ENCODE measurements around the gene USP40. TPM values are rescaled to one million over a fixed set of nuclear protein-coding genes. Genes with fewer than 3 reads are reported as not detected.
A peak's percentile ranks its signal among the peaks of the same experiment; 100 is the strongest.

The USP40 gene
- total RNA-seq, 6 donors from 2014 or later, result 34.4 to 75.4 (median 50.4) TPM

- peaks cover 26 to 93% (median 78%) of the 10 kb centered on the region in 4 donors for H3K36me3 ChIP-seq
- H3K4me1 ChIP-seq, result peaks cover 0 to 5% (median 2%) of the 10 kb centered on the region in 4 donors
- peak in 1 of 2 donors; percentile 84 for DNase-seq
- H3K27ac ChIP-seq, result peak overlapping the region; percentile 76 to 87 (median 82)
- no peaks in the 10 kb centered on the region for H3K27me3 ChIP-seq
- H3K9me3 ChIP-seq, result no peaks in the 10 kb centered on the region
- H3K4me3 ChIP-seq, result peak overlapping the region in 1 of 4 donors; percentile 26
- ATAC-seq (ENCODE audit: low FRiP score in 2 of 2), result peak; percentile 59 to 93
- TF ChIP-seq, protein P1, sequence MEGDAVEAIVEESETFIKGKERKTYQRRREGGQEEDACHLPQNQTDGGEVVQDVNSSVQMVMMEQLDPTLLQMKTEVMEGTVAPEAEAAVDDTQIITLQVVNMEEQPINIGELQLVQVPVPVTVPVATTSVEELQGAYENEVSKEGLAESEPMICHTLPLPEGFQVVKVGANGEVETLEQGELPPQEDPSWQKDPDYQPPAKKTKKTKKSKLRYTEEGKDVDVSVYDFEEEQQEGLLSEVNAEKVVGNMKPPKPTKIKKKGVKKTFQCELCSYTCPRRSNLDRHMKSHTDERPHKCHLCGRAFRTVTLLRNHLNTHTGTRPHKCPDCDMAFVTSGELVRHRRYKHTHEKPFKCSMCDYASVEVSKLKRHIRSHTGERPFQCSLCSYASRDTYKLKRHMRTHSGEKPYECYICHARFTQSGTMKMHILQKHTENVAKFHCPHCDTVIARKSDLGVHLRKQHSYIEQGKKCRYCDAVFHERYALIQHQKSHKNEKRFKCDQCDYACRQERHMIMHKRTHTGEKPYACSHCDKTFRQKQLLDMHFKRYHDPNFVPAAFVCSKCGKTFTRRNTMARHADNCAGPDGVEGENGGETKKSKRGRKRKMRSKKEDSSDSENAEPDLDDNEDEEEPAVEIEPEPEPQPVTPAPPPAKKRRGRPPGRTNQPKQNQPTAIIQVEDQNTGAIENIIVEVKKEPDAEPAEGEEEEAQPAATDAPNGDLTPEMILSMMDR (IDR thresholded peaks at IDR 0.05), result no peak
- TF ChIP-seq POLR2A (IDR thresholded peaks at IDR 0.05), result peak in 2 of 4 donors; percentile 48 to 58
- WGBS, 2 donors, result 65 to 78% methylated on average over 14 to 15 of the region's 16 CpGs
These were observed 101.9 kb downstream of the USP40 start for GRCh38 chr2:233464531-233465240.

DNA sequence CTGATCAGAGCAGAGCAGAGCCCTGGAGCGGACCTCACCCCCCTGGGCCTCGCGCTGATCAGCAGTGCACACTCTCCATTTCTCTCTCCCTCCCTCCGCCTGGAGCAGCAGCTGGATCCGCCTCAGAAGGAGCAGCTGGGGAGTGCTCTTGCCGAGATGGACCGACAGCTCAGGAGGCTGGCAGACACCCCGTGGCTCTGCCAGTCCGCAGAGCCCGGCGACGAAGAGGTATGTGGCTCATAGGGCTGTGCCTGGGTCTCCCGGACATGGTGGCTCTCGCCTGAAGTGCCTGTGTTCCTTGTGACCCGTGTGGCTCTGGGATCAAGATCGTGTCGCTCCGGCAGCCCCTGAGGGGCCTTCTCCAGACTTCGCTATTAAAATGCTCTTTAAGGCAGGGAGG lies 102.5 kb downstream of the USP40 start:
- Histone ChIP-seq H3K4me1 (no peaks in the 10 kb centered on the region), H3K36me3 (peaks cover 26 to 93% (median 78%) of the 10 kb centered on the region in 4 donors), H3K4me3 (peak overlapping the region in 1 of 4 donors; percentile 26), H3K9me3 (no peaks in the 10 kb centered on the region), H3K27ac (peak overlapping the region; percentile 76 to 87 (median 82)), H3K27me3 (no peaks in the 10 kb centered on the region)
- ATAC-seq (ENCODE audit: low FRiP score in 2 of 2), result peak in 1 of 2 donors; percentile 7
- 84% methylated on average over 19 of the region's 19 CpGs for WGBS, 2 donors
- DNase-seq, result peak; percentile 28 to 59
- TF ChIP-seq, protein P1 (IDR thresholded peaks at IDR 0.05), result no peak

DNA sequence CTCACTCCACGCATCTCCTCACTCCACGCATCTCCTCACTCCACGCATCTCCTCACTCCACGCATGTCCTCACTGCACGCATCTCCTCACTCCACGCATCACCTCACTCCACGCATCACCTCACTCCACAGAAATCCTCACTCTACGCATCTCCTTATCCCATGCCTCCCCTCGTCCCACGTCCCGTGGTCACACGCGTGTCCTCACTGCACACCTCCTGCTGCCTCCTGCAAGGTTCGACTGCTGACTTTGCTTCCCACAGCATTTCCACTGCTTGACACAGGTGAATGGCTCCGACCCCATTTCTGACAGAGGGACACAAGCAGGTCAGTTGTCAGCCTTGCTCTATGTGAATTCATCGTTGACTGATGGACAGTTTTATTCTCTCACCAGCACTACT lies 103.0 kb downstream of the USP40 start:
- no peak for TF ChIP-seq POLR2AphosphoS5 (IDR thresholded peaks at IDR 0.05)
- TF ChIP-seq, protein P1 (IDR thresholded peaks at IDR 0.05), result no peak
- no peak for TF ChIP-seq EP300 (IDR thresholded peaks at IDR 0.05)
- TF ChIP-seq POLR2A (IDR thresholded peaks at IDR 0.05), result no peak
- 96 to 99% methylated on average over 9 to 16 of the region's 16 CpGs for WGBS, 2 donors
- no peak for ATAC-seq (ENCODE audit: low FRiP score in 2 of 2)
- Histone ChIP-seq H3K27me3 (no peaks in the 10 kb centered on the region), H3K36me3 (peaks cover 23 to 93% (median 78%) of the 10 kb centered on the region in 4 donors), H3K4me1 (no peaks in the 10 kb centered on the region), H3K9me3 (no peaks in the 10 kb centered on the region), H3K27ac (peak overlapping the region; percentile 76 to 87 (median 82)), H3K4me3 (peak overlapping the region in 1 of 4 donors; percentile 26)
- DNase-seq, result no peak

- Histone ChIP-seq H3K9me3 (no peaks in the 10 kb centered on the region), H3K27ac (no peak overlapping the region), H3K36me3 (peaks cover 19 to 93% (median 78%) of the 10 kb centered on the region in 4 donors), H3K4me3 (peak overlapping the region in 1 of 4 donors; percentile 5), H3K27me3 (no peaks in the 10 kb centered on the region), H3K4me1 (no peaks in the 10 kb centered on the region)
- TF ChIP-seq POLR2A (IDR thresholded peaks at IDR 0.05) (no peak), POLR2AphosphoS5 (IDR thresholded peaks at IDR 0.05) (no peak), EP300 (IDR thresholded peaks at IDR 0.05) (no peak)
- TF ChIP-seq, protein P1 (IDR thresholded peaks at IDR 0.05), result no peak
- whole genome bisulfite sequencing, 2 donors, result 92 to 93% methylated on average over 11 to 21 of the region's 21 CpGs
- DNase-seq (no peak), ATAC-seq (ENCODE audit: low FRiP score in 2 of 2) (no peak)
These were observed 103.6 kb downstream of the USP40 start for GRCh38 chr2:233462826-233463470.
